HG02870 (cell line): Measurements from ENCODE around the gene CCDC57.
"Not testable (repeated sequence)": the region's sequence is repeated elsewhere in the genome, so short reads cannot be mapped to it uniquely, and the experiment has no call there.

ENCODE experiments used
- ATAC-seq: cut with Tn5 transposase; IDR thresholded peaks from one replicate; pipeline ENCODE4 v1.9.1; 2021; ENCODE audit warnings: mild to moderate bottlenecking, moderate library complexity; ENCODE audit not compliant: unreplicated experiment

Gene CCDC57

DNA sequence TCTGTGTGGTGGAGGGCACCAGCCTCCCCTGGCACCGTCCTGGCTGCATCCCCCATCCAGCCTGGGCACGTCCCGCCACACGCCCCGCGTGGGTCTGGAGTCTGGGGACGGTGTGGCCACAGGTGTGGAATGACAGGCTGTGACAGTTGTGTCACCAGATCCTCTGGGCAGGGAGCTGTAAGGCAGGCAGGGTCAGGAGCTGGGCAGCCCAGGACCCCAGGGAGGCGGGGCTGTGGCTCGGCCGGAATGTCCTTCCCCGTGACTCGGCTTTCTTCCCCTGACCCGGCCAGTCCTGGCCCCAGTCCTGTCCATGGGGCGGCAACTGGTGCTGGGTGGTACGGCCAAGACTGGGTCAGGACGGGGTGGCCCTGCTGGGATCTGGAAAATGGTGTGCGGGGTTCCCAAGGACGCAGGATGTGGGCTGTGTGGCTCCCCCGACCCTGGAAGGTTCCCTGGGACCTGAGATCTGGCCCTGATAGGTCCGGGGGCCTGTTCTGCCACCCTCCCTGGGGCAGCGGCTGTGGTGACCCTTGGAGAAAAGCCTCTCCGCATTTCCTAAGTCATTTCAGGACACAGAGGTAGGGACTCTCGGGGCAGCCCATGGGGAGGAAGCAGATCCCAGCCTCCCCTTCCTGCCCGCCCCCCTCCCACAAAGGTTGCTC is 12.9 kb upstream of the CCDC57 start:
- ATAC-seq = no peak

- no peak for ATAC-seq
Measured at GRCh38 chr17:82224666-82225065, 12.0 kb upstream of the CCDC57 start.

- no peak for ATAC-seq
Measured at GRCh38 chr17:82223517-82223916, 10.9 kb upstream of the CCDC57 start.

- no peak for ATAC-seq
Measured at GRCh38 chr17:82222816-82223215, 10.2 kb upstream of the CCDC57 start.

- ATAC-seq = no peak
Measured at GRCh38 chr17:82221341-82221902, 8.8 kb upstream of the CCDC57 start.

GRCh38 chr17:82219753-82220709 is 7.4 kb upstream of the CCDC57 start:
- ATAC-seq = no peak

GRCh38 chr17:82219083-82219482 is 6.4 kb upstream of the CCDC57 start:
- no peak for ATAC-seq

GRCh38 chr17:82218349-82219075 is 5.9 kb upstream of the CCDC57 start:
- no peak for ATAC-seq

DNA sequence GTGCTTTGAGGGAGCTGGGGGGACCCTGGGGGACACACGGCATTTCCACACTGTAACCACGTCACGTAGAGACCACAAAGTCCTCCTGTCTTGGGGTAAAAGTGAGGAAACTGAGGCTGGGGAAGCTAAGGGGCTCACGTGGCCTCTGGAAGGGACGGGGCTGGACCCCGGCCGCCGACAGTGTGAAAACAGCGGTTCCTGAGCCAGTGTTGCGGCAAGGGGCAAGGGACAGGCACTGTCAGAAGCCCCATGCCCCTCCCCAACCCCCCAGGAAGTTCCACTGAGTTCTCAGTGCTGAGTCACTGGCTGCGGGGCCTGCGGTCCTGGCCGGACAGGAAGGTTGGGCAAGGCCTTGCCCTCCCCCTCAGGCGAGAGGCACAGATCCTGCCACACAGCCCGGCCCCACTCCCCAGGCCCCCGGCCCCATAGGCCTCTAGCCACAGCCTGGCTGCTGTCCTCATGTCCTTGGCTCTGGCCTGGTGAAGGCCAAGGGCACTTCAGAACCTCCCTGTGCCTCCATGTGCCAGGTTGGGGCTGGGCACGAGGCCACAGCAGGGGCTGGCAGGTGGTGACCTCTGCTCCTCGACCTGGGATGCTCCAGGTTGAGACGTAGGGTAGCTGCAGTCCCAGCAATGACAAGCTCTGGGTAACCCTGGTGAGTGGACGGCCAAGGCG is 5.0 kb upstream of the CCDC57 start:
- ATAC-seq = no peak

GRCh38 chr17:82217120-82217529 is 4.5 kb upstream of the CCDC57 start:
- no peak for ATAC-seq

GRCh38 chr17:82216301-82217119 is 3.9 kb upstream of the CCDC57 start:
- ATAC-seq = no peak

GRCh38 chr17:82215972-82216300 is 3.3 kb upstream of the CCDC57 start:
- ATAC-seq = no peak

DNA sequence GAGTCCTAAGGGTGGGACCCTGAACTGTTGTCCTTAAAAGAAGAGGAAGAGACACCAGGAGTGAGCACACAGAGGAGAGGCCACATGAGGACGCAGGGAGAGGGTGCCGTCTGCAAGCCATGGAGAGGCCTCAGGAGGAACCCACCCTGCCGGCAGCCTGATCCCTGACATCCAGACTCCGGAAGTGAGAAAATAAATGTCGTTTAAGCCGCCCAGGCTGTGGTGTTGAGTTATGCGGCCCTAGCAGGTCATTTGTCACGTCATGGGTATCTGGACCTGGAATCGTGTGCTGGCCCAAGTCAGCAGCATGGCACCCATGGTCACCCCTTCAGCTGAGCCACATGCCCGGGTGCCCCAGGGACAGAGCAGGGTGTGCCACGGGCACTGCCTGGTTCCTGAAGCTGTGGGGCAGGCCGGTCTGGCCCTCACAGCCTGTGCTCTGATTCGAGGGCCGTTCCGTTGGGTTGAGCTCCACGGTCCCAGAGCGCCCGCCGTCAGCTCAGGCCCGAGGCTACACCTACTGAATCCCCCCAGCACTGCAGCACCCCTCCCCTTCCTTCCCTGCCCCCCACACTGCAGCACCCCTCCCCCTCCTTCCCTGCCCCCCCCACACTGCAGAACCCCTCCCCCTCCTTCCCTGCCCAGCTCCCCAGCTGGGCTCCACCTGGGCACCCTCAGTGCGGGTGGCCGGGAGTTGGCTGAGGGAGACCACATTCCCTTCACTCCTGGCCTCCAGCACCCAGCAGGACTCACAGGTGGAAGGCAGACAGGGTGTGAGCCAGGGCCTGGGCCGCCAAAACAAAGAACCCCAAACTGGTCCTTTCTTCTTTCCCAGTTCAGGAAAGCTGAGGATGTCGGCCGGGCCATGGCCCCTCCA is 2.7 kb upstream of the CCDC57 start:
- ATAC-seq = no peak

DNA sequence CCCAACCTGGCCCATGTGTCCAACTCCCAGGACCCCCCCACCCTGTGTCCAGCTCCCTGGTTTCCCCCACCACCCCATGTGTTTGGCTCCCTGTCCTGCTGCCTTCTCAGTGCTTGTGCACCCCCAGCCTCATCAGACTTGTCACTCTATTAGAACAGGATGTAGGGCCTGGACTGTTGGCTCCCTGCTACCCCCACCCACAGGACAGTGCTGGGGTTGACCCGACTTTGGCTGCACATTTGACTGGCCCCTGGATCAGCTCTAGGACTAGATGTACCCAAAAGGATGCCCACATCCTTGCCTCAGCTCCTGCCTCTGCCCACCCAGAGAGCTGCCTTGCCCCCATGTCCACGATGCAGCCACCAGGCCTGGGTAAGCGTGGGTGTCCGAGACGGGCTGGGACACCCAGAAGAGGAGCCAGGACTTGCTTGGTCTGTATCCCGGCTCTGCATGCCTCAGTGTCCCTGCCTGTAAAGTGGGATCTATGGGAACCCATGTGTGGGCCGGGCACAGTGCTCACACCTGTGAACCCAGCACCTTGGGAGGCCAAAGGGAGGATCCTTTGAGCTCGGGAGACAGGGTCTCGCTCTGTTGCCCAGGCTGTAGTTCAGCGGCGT is 1.5 kb upstream of the CCDC57 start:
- ATAC-seq = no peak

DNA sequence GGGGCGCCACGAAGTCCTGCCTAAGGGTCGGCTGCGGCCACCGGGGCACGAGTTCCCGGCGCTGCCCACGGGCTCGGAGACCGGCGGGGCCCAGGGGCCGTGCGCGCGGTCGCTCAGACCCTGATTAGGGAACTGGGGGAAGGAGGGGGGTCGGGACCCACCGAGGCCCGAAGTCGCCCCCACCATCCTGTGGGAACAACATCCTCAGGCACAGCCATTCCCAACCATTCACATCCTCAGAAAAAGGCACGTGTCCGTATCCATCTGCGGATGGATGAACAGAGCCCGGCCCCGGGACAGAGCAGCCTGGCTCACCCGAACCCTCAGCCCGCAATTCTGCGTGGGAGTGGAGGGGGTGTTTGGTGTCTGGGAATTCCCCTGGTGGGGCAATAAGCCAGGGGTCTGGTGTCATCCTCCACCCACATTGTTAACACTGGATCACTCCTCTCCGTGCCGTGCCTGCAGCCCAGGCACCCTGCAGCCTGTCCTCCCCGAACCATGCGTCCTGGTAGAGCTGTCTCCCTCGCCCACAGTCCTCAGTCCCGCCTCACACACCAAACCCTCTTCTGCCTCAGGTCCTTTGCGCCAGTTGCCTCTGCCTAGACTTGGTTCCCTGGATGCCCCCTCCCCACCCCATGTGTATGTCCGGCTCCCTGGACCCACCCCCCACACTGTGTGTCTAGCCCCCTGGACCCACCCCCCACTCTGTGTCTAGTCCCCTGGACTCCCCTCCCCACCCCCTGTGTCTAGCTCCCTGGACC is 789 bp upstream of the CCDC57 start:
- ATAC-seq = no peak

GRCh38 chr17:82210655-82211054 is 2.0 kb downstream of the CCDC57 start:
- ATAC-seq = not testable (repeated sequence)

- ATAC-seq = no peak
Measured at GRCh38 chr17:82205720-82206508, 6.7 kb downstream of the CCDC57 start.
